Activated CD4-positive, alpha-beta T cell treated with anti-CD3 and anti-CD28 coated beads, Interleukin-2, Interleukin-4, amounts not matched to agents 100 ng/mL and 50 ng/mL, durations not matched to agents 16 hours and 8 hours (primary cell): ENCODE data around the gene NCBP3.
A peak's percentile ranks its signal among the peaks of the same experiment; 100 is the strongest.
"Not testable (repeated sequence)": the region's sequence is repeated elsewhere in the genome, so short reads cannot be mapped to it uniquely, and the experiment has no call there.

Source experiments
- DNase-seq: peaks from one replicate; pipeline ENCODE4 v3.0.0-alpha.2; 2020; ENCODE audit warnings: low spot score

Gene NCBP3

GRCh38 chr17:3785323-3785722 is 60.7 kb downstream of the NCBP3 start:
- DNase-seq, result not testable (repeated sequence)

GRCh38 chr17:3782751-3783150 is 63.3 kb downstream of the NCBP3 start:
- no peak for DNase-seq

- no peak for DNase-seq
Observed at GRCh38 chr17:3780986-3781385, 65.1 kb downstream of the NCBP3 start.

GRCh38 chr17:3777366-3778120 is 68.5 kb downstream of the NCBP3 start:
- DNase-seq, result no peak

- no peak for DNase-seq
Observed at GRCh38 chr17:3773966-3774365, 72.1 kb downstream of the NCBP3 start.

GRCh38 chr17:3773511-3773910 is 72.5 kb downstream of the NCBP3 start:
- no peak for DNase-seq

- no peak for DNase-seq
Observed at GRCh38 chr17:3772764-3773163, 73.3 kb downstream of the NCBP3 start.

GRCh38 chr17:3771140-3771539 is 74.9 kb downstream of the NCBP3 start:
- no peak for DNase-seq

- DNase-seq, result no peak
Observed at GRCh38 chr17:3770466-3770865, 75.6 kb downstream of the NCBP3 start.

- DNase-seq, result no peak
Observed at GRCh38 chr17:3768769-3769168, 77.3 kb downstream of the NCBP3 start.

GRCh38 chr17:3768341-3768740 is 77.7 kb downstream of the NCBP3 start:
- no peak for DNase-seq

GRCh38 chr17:3766779-3767178 is 79.3 kb downstream of the NCBP3 start:
- peak; percentile 53 for DNase-seq

- DNase-seq, result no peak
Observed at GRCh38 chr17:3765981-3766380, 80.1 kb downstream of the NCBP3 start.

GRCh38 chr17:3763777-3764170 is 82.3 kb downstream of the NCBP3 start:
- DNase-seq, result no peak

GRCh38 chr17:3762922-3763776 is 82.9 kb downstream of the NCBP3 start:
- peak; percentile 93 for DNase-seq

- no peak for DNase-seq
Observed at GRCh38 chr17:3761918-3762380, 84.1 kb downstream of the NCBP3 start.

- no peak for DNase-seq
Observed at GRCh38 chr17:3761036-3761917, 84.8 kb downstream of the NCBP3 start.

GRCh38 chr17:3759597-3760216 is 86.3 kb downstream of the NCBP3 start:
- no peak for DNase-seq

GRCh38 chr17:3755335-3756030 is 90.6 kb downstream of the NCBP3 start:
- no peak for DNase-seq

GRCh38 chr17:3754458-3755334 is 91.3 kb downstream of the NCBP3 start:
- peak; percentile 59 for DNase-seq
